Prostate gland (tissue), 2 donors: Measurements from ENCODE around the gene CCDC188. TPM values are rescaled to one million over a fixed set of nuclear protein-coding genes. Genes with fewer than 3 reads are reported as not detected.

ENCODE experiments used
- DNase-seq: peaks from one replicate; pipeline ENCODE4 v3.0.0-alpha.2; 2019; ENCODE audit warnings: low spot score
- H3K27ac ChIP-seq, 2 donors: fragments of 200-600 bp; sonication (generic); 2 replicates each; pipeline ENCODE4 v1.5.1; 2017 to 2019
- H3K27me3 ChIP-seq: fragments of 200-600 bp; sonication (generic); replicated peaks from 2 replicates; pipeline ENCODE4 v1.5.1; 2019; ENCODE audit not compliant: insufficient read depth
- H3K36me3 ChIP-seq, 2 donors: fragments of 200-600 bp; sonication (generic); 1 replicate in 1 of 2; 2 replicates in 1 of 2; pipeline versions ENCODE4 v1.5.1 to v1.8.1; 2017 to 2019
- H3K4me1 ChIP-seq: fragments of 200-600 bp; sonication (generic); replicated peaks from 2 replicates; pipeline ENCODE4 v1.5.1; 2019
- H3K4me3 ChIP-seq, 2 donors: fragments of 200-600 bp; sonication (generic); 2 replicates each; pipeline ENCODE4 v1.5.1; 2017 to 2019
- H3K9me3 ChIP-seq: fragments of 200-600 bp; sonication (generic); 2 replicates; pipeline ENCODE4 v1.5.1; 2017
- POLR2A ChIP-seq: fragments of 450-650 bp; IDR thresholded peaks from one replicate; pipeline ENCODE4 v1.6.1; 2016; ENCODE audit warnings: antibody characterized with exemption, mild to moderate bottlenecking
- POLR2AphosphoS5 ChIP-seq: sonication (generic); formaldehyde crosslinking; IDR thresholded peaks from one replicate; pipeline ENCODE4 v1.6.1; 2017; ENCODE audit warnings: antibody characterized with exemption
- WGBS: methylation state at CpG from one replicate; pipeline ENCODE4 v1.1.5; 2018; 5-methylcytosine and 5-hydroxymethylcytosine counted together
- intact Hi-C: fragments of 100-400 bp; cut with DNase I; formaldehyde crosslinking; loops from one replicate; pipeline ENCODE4 v1.14.2; 2022
- total RNA-seq, 2 donors: library from RNA; depleted of rRNA; stranded (reverse); fragments of >200 nt; gene quantifications; one replicate each; pipeline ENCODE4 v1.1.0, GENCODE V29; 2016
- TF ChIP-seq, protein P1 (sequence below), 4 experiments: fragments of 200-600 bp in 2 of 4; fragments of 450-650 bp in 2 of 4; sonication (generic) in 2 of 4; IDR thresholded peaks; 1 replicate in 3 of 4; 2 replicates in 1 of 4; pipeline ENCODE4 v1.5.1; 2016 to 2019; ENCODE audit warnings: antibody characterized with exemption in 4 of 4, mild to moderate bottlenecking in 2 of 4, moderate library complexity in 2 of 4

The CCDC188 gene
- total RNA-seq, 2 donors from 2014 or later: 1.2 TPM; not detected in 1

DNA sequence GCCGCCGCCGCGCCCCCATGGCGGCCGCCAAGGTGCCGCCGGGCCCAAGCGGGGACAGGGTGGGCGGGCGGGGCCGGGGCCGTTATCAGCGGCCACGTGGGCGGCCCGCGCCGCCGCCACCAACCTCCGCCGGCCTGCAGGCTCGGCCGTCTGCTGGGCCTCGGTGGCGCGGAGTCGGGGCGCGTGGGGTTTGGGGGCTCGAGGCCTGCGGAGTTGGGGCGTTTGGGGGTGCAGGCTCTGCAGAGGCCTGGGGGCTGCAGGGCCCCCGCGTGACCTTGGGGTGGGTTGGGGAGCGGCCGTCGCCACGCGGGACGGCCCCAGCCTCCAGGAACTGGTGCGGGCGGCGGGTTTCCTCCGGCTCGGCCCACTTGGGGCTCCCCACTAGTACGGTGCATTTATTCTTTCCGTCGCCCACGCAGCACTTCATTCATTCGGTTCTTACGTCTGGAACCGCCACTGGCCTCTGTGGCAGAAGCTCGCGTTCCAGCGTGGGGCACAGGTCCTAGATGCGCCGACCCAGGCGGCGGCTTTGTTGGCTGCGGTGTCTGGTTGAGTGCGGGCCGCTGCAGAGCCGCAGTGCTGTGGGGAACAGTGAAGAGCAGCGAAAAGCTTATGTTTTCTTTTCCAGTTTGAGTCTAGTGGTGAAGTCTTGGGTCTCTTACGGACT is 33.1 kb downstream of the CCDC188 start:
- intact Hi-C loops: loop anchor here (2.0 kb wide), 1 partner anchor 37 kb away; the partner anchor contains the start of gene DGCR8
- 0% methylated on average over 26 of the region's 66 CpGs for WGBS

DNA sequence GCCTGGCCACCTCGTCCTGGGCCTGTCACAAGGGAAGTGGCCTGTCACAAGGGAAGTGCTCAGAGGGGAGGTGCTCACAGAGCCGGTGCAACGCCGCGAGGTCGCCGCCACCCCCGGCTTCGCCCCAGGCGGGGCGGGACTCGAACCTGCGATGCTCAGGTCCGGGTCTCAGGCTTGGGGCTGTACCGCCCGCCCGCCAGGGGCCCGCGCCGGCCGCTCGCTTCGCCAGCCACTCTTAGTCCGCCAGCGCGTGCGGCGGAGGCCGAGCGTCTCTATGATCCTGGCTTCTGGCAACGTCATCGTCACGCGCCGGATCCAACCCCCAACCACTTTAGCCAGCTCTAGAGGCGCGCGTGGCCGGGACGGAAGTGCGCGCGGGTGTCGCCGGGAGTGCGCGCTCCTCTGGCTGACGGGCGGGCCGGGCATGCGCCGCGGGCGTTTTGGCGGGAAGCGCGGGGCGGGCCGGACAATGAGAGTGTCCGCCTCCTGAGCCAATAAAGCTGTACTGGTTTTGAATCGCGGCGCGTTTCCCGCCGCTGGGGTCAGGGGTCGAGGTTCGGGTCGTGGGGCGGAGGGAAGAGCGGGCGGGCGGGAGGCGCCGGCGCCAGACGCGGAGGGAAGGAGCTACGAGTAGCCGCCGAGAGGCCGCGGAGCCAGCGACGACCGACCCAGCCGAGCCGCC is 33.8 kb downstream of the CCDC188 start, which contains the start of gene TRMT2A:
TRMT2A (minus strand) TSS at position 276 of the 682 bp plus-strand sequence. CDS start 320 bp downstream, outside the sequence.
- WGBS: under 1% methylated on average over 68 of the region's 88 CpGs
- intact Hi-C loops: loop anchor here (2.0 kb wide), 1 partner anchor 36 kb away; the partner anchor contains the start of gene DGCR8

More for the DNA sequence above, 33.1 kb downstream of the CCDC188 start:
- Histone ChIP-seq H3K9me3 (no peaks in the 10 kb centered on the region), H3K27ac (peak overlapping the region; percentile 43 to 63), H3K36me3 (peaks cover 0 to 21% of the 10 kb centered on the region in 2 donors), H3K4me1 (peaks cover 3% of the 10 kb centered on the region), H3K27me3 (no peaks in the 10 kb centered on the region), H3K4me3 (peak overlapping the region; percentile 80 to 88)
- TF ChIP-seq POLR2A (no peak), POLR2AphosphoS5 (no peak)
- TF ChIP-seq, protein P1, sequence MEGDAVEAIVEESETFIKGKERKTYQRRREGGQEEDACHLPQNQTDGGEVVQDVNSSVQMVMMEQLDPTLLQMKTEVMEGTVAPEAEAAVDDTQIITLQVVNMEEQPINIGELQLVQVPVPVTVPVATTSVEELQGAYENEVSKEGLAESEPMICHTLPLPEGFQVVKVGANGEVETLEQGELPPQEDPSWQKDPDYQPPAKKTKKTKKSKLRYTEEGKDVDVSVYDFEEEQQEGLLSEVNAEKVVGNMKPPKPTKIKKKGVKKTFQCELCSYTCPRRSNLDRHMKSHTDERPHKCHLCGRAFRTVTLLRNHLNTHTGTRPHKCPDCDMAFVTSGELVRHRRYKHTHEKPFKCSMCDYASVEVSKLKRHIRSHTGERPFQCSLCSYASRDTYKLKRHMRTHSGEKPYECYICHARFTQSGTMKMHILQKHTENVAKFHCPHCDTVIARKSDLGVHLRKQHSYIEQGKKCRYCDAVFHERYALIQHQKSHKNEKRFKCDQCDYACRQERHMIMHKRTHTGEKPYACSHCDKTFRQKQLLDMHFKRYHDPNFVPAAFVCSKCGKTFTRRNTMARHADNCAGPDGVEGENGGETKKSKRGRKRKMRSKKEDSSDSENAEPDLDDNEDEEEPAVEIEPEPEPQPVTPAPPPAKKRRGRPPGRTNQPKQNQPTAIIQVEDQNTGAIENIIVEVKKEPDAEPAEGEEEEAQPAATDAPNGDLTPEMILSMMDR (IDR thresholded peaks at IDR 0.05): no peak
- DNase-seq: no peak

DNA sequence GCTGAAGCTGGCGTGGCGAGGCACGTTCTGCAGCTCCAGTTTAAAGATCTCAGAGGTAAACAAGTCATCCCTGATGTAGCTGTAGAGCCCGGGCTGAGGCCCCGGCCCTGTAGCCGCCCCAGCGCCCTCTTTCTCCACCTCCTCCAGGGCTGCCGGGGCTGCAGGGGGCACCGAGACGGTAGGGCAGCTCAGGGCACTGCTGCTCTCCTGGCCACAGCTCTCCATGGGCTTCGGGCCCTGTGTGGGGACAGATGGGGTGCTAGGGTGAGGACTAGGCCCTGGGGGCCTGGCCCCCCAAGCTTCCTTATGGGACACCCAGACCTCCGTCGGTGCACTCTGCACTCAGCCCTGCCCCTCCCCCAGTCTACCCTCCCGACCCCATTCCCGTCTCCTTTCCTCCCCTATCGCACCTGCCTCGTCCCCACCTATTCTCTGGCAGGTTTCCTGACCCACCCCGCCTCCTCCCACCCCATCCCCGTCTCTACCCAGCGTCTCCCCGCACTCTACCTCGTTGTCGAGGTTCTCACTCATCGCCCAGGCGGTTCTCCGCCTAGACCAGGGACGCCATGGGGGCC is 34.4 kb downstream of the CCDC188 start:
- peaks cover 0 to 21% of the 10 kb centered on the region in 2 donors for H3K36me3 ChIP-seq

More for the DNA sequence above, 33.8 kb downstream of the CCDC188 start, which contains the start of gene TRMT2A:
- Histone ChIP-seq H3K4me1 (peaks cover 3% of the 10 kb centered on the region), H3K27me3 (no peaks in the 10 kb centered on the region), H3K4me3 (peak within 1 kb of the TSS; percentile 80 to 88), H3K9me3 (no peaks in the 10 kb centered on the region), H3K36me3 (peaks cover 0 to 21% of the 10 kb centered on the region in 2 donors), H3K27ac (peak within 1 kb of the TSS; percentile 63 to 83)
- TF ChIP-seq, protein P1 (IDR thresholded peaks at IDR 0.05): peak in 2 of 4 experiments; percentile 34 to 38
- TF ChIP-seq POLR2AphosphoS5 (peak; percentile 95), POLR2A (peak; percentile 37)
- peak; percentile 97 for DNase-seq

DNA sequence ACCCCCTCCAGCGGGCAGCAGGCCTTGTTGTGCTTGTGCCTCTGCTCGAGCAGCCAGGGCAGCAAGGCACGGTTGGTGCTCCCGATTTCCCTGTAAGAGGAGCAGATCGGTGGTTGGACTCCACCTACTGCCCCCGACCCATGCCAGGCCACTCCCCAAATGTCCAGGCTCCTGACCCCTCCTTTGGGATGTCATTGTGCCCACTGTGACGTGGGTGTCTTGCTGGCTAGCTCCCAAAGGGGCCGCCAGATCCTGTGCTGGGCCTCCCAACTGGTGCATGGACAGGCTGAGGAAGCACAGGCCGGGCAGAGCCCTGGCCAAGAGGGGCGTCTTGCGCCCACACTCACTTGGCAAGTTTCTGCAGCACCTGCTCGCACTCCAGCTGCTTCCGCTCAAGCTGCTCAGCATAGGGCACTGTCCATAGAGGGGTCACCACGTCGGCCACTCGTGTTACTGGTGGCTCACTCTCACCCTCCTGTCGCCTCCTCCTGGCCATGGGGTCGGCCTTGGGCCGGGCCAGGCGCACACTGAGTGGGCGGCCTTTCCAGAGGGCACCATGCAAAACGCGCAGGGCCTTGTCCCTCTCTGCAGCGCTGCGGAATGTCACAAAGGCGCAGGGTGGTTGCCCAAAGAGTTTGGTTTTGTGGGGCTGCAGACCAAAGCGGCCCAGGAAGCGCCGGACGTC is 35.0 kb downstream of the CCDC188 start, which contains the start of gene RANBP1:
RANBP1 (plus strand) TSS at position 414 of the 685 bp plus-strand sequence; CDS start at position 495, 81 bp downstream.
- WGBS: 64% methylated on average over 29 of the region's 30 CpGs
- no peak for DNase-seq
- H3K9me3 ChIP-seq: no peaks in the 10 kb centered on the region
- no peaks in the 10 kb centered on the region for H3K27me3 ChIP-seq
- peak within 1 kb of the TSS; percentile 80 to 88 for H3K4me3 ChIP-seq
- TF ChIP-seq POLR2AphosphoS5 (no peak), POLR2A (no peak)
- H3K4me1 ChIP-seq: peaks cover 3% of the 10 kb centered on the region
- H3K27ac ChIP-seq: peak within 1 kb of the TSS; percentile 63 to 83
- peaks cover 0 to 21% of the 10 kb centered on the region in 2 donors for H3K36me3 ChIP-seq
- intact Hi-C loops: loop anchor here (2.0 kb wide), 1 partner anchor 35 kb away; the partner anchor contains the start of gene DGCR8

More for the DNA sequence above, 34.4 kb downstream of the CCDC188 start:
- TF ChIP-seq POLR2A (no peak), POLR2AphosphoS5 (no peak)
- TF ChIP-seq, protein P1 (IDR thresholded peaks at IDR 0.05): no peak
- WGBS: 11% methylated on average over 27 of the region's 27 CpGs
- Histone ChIP-seq H3K4me1 (peaks cover 3% of the 10 kb centered on the region), H3K9me3 (no peaks in the 10 kb centered on the region), H3K27ac (peak overlapping the region; percentile 63 to 83), H3K4me3 (peak overlapping the region; percentile 80 to 88), H3K27me3 (no peaks in the 10 kb centered on the region)
- intact Hi-C loops: loop anchor here (2.0 kb wide), 1 partner anchor 36 kb away; the partner anchor contains the start of gene DGCR8
- DNase-seq: no peak
